ENCODE measurements around the gene FKBP2.

The FKBP2 gene

DNA sequence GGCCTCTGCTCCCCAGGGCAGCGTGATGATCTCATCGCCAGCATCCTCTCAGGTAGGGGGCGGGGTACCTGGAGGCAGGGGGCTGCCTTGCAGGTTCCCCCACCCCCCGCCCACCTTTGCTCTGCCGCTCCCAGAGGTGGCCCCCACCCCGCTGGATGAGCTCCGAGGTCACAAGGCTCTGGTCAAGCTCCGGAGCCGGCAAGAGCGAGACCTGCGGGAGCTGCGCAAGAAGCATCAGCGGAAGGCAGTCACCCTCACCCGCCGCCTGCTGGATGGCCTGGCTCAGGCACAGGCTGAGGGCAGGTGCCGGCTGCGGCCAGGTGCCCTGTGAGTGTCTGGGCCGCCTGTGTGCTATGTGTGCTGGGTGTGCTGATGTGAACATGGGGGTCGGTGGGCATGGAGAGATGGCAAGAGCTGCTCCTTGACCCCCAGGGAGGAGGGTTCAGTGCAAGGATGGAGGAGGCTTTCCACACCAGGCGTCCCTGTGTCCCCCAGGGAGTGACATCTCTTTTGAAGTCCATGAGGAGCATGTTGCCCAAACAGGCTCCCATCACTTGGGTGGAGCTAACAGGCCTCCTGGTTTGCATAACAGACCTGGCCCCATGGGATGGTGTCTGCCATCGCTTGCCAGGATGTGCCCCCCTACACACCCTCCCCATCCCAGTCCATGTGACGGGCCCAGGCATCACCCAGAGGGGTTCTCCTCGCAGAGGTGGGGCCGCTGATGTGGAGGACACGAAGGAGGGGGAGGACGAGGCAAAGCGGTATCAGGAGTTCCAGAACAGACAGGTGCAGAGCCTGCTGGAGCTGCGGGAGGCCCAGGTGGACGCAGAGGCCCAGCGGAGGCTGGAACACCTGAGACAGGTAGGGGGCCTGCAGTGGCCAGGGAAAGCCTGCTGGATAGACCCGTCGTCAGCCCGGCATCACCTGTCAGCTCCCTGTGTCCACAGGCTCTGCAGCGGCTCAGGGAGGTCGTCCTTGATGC lies 24.6 kb downstream of the FKBP2 start:
- DNase-seq, result no peak

DNA sequence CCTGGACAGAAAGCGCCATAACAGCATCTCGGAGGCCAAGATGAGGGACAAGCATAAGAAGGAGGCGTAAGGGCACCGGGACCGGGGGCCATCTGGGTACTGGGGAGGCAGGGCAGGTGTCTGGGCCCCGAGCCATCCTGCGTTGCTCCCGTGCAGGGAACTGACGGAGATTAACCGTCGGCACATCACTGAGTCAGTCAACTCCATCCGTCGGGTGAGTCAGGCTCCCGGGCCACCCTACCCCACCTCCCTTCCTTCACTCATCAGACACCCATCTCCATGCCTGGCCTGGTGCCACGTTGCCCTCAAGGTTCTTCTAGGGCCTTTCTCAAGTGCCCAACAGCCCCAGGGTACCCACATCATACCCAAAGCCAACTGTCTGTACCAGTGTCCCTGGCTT lies 25.4 kb downstream of the FKBP2 start:
- DNase-seq, result no peak

DNA sequence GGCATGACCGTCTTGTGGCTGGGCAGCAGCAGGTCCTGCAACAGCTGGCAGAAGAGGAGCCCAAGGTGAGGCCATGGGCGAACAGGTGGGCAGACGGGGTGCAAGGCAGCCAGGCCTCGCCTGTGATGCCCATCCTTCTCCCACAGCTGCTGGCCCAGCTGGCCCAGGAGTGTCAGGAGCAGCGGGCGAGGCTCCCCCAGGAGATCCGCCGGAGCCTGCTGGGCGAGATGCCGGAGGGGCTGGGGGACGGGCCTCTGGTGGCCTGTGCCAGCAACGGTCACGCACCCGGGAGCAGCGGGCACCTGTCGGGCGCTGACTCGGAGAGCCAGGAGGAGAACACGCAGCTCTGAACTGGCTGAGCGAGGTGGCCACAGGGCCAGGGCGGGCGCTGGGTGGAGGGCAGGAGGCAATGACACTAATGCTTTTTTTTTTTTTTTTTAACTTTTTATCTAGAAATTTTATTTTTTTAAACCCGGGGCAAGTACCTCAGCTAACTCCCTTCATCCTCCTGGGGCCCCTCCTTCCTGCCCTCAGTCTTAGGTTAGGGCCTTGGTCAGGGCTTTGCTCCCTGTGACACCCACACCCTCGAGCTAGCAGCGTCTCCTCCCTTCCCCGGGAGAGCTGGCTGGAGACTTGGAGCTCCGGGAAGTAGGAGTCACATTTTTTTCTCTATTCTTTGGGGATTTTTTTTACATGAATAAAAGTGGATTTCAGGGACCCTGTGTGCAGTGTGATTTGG lies 26.5 kb downstream of the FKBP2 start:
- no peak for DNase-seq

DNA sequence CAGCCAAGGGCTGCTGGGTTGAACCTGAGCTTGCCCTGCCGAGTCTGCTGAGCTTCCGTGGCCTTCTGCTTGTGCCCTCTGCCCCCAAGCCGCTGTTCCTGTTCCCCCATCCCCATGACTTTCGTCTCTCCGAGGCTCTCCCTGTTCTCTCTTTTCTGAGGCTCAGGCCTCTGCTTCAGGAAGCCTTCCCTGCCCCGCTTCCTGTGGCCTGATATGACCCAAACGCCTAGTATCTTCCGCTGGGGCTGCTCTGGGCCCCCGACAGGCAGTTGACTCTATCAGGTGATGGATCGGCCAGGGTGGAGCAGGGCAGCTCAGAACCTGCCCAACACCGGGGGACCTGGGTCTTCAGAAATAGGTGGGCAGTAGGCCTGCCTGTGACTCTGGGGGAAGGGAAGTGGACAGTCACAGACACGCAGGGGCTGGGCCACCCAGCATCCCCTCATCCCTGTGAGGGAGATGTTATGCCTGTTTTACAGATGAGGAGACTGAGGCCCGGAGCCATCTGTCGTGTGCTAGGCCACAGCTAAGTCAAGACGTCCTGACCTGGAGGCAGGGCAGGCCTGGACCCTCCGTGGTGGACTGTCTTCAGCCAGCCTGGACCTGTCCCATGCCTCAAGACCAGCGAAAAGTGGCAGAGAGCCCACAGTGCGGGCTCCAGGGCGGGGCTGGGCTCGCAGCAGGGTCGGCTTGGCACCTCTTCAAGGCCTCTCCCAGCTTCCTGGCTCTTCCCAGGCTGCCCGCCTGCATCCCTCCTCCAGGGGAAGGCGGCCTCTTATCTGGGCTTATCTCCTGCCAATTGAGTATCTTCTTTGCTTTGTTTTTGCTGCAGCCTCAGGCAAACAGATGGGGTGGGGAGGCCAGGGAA lies 27.4 kb downstream of the FKBP2 start:
- DNase-seq, result peak; percentile 38

DNA sequence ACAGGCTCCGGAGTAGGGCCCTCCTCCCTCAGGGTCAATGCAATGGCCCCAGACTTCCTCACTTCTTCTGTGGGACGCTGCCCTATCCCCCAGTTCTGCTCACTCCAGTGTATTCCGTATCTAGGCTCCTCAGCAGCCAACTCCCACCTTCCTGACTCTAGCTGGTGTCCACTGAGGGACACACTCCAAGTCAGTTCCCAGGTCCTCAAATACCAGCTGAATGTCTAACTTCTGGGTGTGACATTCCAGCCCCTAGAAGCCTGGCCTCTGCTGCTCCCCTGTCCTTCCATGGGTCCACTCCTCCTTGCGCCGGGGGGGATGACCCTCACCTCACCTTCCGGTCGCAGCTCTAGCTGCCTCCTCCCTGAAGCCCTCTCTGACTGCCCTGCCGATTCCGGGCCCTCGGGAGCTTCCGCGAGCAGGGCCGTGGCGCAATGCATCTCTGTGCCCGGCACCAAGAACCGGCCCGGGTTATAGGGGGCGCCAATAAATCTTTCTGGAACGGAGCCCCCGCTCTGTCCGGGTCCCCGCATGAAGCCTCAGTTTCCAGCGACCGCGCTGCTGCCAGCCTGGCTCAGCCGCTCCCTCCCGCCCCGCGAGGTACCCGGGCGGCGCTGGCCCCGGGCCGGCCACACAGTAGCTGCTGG lies 28.1 kb downstream of the FKBP2 start:
- peak; percentile 75 for DNase-seq

DNA sequence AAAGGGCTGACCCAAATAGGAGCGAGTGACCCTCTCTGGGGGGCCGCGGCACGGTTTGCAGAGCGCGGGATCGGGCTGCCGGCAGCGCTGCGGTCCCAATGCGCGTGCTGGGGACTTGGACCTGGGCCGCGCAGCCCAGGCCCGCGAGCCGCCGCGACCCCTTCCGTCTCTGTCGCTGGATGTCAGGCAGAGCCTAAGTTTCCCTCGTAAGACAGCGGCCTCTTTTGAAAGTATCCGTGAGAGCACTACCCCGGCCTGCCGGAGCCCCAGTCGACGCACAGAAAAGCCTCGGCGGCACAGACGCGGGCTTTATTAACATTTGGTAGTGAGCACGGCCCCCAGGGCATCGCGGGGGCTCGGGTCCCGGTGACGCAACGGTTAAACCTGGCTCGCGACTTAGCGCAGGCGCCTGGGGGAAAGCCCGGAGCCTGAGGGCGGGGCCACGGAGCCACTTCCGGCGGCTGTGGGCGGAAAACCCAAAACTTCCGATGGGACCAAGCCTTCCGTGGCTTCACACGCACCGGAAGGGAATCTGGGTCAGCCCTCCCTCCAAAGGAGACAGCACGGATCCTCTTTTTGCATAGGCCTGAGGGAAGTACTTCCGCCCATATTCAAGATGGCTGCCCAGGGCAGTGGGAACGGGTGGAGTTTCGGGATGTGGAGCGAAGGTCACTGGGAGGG lies 28.8 kb downstream of the FKBP2 start:
- DNase-seq, result peak; percentile 100

DNA sequence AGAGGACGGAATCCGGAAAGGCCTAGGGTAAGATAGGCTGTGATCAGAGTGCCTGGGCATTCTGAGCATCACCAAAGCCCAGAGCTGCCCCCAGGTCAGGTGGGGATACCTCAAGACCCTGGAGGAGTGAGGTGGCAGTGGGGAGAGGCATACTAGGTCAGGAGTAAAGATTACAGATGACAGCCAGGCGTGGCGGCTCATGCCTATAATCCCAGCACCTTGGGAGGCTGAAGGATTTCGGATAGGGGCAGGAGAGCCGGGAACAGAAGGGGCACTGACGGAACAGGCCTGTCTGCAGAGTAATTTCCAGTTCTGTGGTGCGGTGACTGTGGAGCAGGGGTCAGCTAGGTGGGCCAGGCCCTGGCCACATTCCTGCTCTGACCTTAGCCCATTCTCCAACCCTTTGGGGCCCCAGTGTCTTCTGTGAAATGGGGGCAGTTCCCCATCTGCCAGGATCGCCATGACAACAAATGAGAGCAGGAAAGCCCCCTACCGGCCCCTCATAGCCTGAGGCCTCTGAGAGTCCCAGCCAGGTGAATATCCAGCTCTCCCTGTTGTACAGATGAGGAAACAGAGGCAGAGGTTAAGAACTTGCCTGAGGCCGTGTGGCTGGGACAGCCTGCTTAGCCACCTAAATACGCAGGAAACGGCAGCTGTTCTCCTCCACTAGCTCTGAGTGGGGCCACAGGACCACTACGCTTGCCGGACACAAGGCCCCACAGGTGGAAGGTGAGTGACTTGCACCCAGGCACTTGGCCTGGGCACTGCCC lies 34.3 kb downstream of the FKBP2 start:
- no peak for DNase-seq

DNA sequence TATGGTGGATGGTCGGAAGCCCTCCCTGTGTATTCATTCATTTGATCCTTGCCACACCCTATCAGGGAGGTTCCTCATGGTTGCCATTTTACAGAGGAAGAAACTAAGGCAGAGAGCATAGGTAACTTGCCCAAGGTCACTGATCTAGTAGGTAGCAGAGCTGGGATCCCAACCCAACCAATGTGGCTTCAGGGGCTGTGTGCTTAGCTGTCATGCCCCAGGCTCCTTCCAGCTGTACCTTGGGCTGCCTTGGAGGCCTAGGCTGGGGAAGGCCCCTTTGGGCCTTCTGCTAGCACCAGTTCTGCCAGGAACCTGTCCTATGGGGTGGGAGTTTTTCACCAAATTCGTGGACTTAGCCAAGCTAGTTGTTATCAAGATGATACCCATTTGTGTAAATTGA lies 34.9 kb downstream of the FKBP2 start:
- DNase-seq, result no peak

DNA sequence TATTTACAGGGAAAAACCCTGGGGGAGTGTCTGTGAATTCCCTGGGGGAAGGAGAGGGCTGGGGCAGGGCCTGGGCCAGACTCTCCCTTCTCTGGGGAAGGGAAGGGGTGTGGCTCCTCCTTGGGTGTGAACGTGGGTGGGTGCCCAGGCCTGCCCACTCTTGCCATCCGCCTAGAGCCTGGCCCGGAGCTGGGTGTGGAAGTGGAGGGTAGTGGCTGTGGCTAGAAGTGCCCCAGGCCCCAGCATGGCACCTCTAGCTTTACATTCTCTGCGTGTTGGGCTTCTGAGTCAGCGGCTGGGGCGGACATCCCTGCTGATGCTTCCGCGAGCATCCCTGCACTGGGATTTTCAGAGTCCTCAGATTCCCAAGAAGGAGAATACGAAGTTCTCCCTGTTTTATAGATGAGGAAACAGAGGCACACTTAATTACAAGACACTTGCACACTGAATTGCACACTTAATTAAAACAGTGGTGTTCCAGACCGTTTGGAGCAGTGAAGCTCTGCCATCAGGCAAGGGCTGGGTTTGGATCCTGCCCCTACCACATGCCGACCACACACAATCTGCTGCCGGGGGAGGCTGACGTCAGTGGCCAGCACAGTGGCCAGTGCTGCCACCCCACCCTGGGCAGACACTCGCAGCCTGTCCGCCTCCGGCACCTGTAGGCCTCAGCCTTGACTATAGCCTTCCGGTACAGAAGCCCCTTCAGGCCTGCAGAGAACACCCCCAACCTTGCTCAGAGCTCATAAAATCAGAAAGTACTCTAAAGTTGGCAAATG lies 35.9 kb downstream of the FKBP2 start:
- no peak for DNase-seq

DNA sequence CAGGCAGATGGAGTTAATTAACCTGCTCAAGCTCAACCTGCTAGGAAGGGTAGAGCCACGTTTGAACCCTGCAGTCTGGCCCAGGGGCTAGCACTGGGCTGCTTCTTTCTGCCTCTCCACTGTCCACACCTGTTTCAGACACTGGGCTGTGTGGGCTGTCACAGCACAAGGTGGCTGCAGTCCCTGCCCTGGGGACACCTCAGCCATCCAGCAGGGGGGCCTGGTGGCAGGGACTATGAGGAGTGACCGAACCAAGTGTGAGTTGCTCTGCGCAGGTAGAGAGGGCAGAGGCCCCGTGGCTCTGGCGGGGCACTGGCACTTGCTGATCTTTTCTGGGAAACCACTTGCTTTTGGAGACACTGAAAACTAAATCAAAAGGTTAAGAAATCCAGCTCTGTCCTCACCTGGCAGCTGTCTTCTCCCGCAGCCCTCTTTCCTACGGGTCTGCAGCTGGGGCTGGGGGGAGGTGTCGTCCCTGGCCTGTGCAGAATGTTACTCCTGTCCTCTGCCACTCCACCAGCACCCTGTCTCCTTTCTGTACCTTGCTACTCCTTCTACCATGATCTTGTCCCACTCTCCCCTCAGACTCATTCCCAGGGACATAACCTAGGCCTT lies 37.8 kb downstream of the FKBP2 start:
- no peak for DNase-seq

DNA sequence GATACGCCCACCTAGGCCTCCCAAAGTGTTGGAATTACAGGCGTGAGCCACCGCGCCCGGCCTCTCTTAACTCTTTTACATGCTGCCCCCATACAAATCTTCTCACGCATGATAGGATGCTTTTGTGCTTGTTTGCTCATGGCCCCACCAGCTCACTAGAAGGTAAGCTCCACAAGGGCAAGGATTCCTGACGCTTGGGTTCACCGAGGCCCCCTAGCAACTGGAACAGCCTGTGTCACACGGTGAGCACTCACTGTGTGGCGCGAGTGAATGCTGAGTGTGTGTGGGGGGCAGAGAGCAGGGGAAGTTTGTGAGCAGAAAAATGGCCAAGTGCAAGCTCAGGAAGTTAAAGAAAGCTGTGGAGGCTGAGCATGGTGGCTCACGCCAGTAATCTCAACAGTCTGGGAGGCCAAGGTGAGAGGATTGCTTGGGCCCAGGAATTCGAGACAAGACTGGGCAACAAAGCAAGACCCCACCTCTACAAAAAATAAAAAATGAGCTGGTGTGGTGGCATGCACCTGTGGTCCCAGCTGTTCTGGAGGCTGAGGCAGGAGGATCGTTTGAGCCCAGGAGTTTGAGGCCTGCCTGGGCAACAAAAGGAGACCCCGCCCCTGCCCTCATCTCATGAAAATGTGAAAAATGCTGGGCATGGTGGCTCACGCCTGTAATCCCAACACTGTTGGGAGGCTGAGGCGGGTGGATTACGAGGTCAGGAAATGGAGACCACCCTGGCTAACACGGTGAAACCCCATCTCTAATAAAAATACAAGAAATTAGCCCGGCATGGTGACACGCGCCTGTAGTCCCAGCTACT lies 41.3 kb downstream of the FKBP2 start:
- DNase-seq, result no peak

DNA sequence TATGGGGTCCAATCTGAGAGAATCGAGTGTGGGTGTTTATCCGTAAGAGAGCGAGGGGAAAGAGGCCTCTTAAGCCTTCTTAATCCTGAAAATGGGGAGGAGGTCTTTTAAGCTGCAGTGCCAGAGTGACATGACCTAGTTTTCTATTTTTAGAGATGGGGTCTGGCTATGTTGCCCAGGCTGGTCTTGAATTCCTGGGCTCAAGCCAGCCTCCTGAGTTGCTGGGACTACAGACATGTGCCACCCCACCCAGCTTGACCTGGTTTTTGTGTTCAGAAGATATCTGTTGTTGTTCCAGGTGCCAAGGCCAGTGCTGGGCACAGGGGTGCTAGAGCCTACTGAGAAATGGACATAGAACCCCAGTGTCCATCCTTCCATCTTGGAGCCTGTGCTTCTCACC lies 42.2 kb downstream of the FKBP2 start:
- no peak for DNase-seq

DNA sequence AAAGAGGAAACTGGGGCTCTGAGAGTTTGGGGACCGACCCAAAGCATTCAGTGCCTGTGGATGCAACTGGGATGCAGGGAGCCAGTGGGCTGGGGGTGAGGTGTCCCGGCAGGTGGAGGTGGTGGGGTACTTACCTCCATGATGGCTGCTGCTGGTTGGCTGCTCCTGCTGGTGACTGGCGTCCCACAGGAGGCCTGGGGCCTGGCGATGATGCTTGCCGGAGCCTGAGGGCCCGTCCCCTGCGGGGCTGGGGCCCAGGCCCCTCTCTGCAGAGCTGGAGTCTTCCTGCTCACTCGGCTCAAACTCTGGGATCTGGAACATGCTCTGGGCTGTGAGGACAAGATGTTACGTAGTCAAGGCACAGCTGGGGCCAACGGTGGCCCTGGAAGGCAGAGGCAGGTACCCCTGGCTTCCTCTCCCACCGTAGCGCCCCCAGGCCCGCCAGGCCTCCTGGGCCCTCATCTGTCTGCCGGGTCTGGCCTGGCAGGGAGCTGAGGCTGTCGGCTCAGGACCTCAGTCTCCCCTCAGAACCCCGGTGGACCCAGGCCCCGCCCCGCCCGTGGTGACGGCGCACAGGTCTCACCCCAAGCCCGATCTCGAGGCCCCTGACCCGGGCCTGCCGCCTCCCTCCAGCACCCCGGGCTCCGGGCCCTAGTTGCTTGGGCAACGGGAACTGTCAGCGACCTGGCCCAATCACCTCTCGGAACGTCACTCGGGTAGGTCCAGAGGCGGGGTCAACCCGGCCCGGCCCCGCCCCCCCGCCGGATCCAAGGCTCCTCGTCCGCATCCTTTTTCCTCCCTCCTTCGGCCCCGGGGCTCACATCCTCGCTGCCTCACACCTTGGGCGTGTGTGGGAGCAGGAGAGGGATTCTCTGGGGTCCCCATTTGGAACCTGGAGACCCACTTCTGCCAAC lies 43.4 kb downstream of the FKBP2 start, which contains the start of gene BAD:
Gene BAD, minus strand, starts transcription at position 618 of the 914 bp plus-strand sequence. Its CDS starts 297 bp downstream, at position 321.
- peak; percentile 97 for DNase-seq

DNA sequence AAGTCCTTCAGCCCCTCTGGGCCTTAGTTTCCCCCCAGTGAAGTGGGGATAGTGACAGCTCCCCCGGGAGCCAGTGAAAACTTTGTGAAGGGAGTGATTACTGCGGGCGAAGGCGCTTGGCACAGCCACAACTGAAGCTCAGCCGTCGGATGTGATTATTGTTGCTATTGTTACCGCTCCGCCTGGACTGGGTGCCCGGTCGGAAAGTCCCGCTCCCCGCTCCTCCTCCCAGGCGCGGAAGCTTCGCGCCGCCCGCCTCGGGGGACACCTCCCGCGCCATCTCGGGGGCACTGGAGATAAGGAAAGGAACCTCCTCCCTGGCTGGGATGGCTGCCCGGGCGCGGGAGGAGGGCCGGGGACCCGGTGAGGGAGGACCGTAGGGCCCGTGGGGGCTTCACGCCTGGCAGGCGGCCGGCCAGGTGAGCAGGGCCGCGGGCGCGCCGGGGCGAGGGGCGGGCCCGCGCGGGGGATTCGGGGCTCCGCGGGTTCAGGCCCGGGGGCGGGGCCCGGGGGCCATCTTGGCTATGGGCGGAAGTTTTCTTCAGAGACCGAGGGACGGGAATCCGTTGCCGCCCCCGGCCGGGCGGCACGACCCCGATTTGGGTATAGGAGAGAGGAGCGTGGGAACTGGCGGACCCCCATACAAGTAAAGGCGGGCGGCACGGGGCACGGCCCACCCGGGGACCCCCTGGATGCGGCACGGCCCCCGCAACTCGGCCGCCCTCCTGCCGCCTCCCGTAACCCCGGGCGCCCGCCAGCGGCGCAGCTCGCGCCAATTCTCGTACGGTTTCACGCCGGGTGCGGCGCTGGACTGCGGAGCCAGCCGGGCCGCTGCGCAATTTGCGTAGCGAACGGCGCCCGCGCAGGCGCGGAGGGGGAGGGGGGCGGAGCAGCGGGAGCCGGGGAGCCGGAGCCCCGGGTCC lies 44.3 kb downstream of the FKBP2 start, which contains the start of gene GPR137:
Gene GPR137, plus strand, starts transcription at position 887 of the 923 bp plus-strand sequence. CDS start 677 bp downstream, outside the sequence.
- DNase-seq, result peak; percentile 96

DNA sequence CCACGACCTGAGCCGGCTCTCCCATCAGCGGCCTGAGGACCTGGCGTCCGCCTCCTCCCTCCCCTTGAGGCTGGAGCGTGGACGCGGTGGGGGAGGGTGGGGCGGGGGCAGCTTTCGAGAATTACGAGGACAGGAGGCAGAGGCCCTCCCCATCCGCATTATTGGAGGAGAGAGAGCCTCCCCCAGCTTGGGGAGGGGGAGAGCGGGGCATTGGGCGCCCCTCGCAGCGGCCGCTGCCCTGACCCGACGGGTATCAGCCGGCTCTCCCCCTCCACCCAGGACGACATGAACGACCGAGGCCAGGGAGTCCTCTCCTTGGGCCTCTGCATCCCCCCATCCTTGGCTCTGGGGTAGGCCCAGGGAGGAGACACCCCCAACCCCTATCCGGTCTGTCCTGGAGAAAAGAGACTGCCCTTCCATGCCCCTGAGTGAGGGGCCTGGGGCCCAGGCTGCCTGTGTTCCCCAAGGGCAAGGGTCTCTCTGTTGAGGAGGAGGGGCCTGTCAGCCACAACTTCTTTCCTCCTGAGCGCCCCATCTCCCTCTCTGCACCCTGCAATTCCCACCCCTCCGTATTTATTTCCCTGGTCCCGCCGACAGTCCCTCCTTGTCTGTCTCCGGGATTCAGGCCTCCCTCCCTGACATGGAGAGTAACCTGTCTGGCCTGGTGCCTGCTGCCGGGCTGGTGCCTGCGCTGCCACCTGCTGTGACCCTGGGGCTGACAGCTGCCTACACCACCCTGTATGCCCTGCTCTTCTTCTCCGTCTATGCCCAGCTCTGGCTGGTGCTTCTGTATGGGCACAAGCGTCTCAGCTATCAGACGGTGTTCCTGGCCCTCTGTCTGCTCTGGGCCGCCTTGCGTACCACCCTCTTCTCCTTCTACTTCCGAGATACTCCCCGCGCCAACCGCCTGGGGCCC lies 45.2 kb downstream of the FKBP2 start:
- DNase-seq, result no peak
